Smooth muscle cell (in vitro differentiated cells): ENCODE measurements around the gene PDE9A. TPM values are rescaled to one million over a fixed set of nuclear protein-coding genes. Genes with fewer than 3 reads are reported as not detected.

Experiments
- DNase-seq: peaks from one replicate; lab custom pipeline; 2025; ENCODE audit not compliant: unreplicated experiment; lab: John Stamatoyannopoulos, UW
- H2AFZ ChIP-seq: fragments of 200-600 bp; sonication (generic); 2 replicates; pipeline ENCODE4 v1.6.0; 2016; ENCODE audit warnings: antibody characterized with exemption, low read depth, mild to moderate bottlenecking
- H3F3A ChIP-seq: fragments of 200-600 bp; sonication (generic); 2 replicates; pipeline ENCODE4 v1.6.0; 2017; ENCODE audit warnings: antibody characterized with exemption, low read depth
- H3K27ac ChIP-seq: fragments of 200-600 bp; sonication (generic); 2 replicates; pipeline ENCODE4 v1.5.1; 2016; ENCODE audit warnings: low read depth, mild to moderate bottlenecking
- H3K27me3 ChIP-seq: fragments of 200-600 bp; sonication (generic); 2 replicates; pipeline ENCODE4 v1.6.1; 2016; ENCODE audit warnings: low read depth, mild to moderate bottlenecking
- H3K36me3 ChIP-seq: fragments of 200-600 bp; sonication (generic); 2 replicates; pipeline ENCODE4 v1.5.1; 2016; ENCODE audit warnings: low read depth
- H3K4me1 ChIP-seq: fragments of 200-600 bp; sonication (generic); 2 replicates; pipeline ENCODE4 v1.5.1; 2016; ENCODE audit warnings: low read depth
- H3K4me2 ChIP-seq: fragments of 200-600 bp; sonication (generic); 2 replicates; pipeline ENCODE4 v1.6.0; 2016; ENCODE audit warnings: mild to moderate bottlenecking
- H3K4me3 ChIP-seq: fragments of 200-600 bp; sonication (generic); 2 replicates; pipeline ENCODE4 v1.5.1; 2016; ENCODE audit warnings: mild to moderate bottlenecking
- H3K79me2 ChIP-seq: fragments of 200-600 bp; sonication (generic); 2 replicates; pipeline ENCODE4 v1.6.0; 2016; ENCODE audit warnings: low read depth, mild to moderate bottlenecking
- H3K9ac ChIP-seq: fragments of 200-600 bp; sonication (generic); 2 replicates; pipeline ENCODE4 v1.6.0; 2016; ENCODE audit warnings: low read depth
- H3K9me3 ChIP-seq: fragments of 200-600 bp; sonication (generic); replicated peaks from 2 replicates; pipeline ENCODE4 v1.5.1; 2016; ENCODE audit warnings: low read depth
- H4K20me1 ChIP-seq: fragments of 200-600 bp; sonication (generic); 2 replicates; pipeline ENCODE4 v1.6.0; 2016; ENCODE audit warnings: low read depth
- WGBS: methylation state at CpG from one replicate; pipeline ENCODE4 v1.1.7; 2016; ENCODE audit warnings: low lambda C conversion rate; 5-methylcytosine and 5-hydroxymethylcytosine counted together
- polyA plus RNA-seq: library from polyadenylated mRNA; unstranded; fragments of >200 nt; fragmentation: Nextera tagmentation; extraction: Ambion mirVana; gene quantifications from 2 replicates; pipeline ENCODE4 v1.2.1, GENCODE V29; 2016
- total RNA-seq: library from RNA; depleted of rRNA; stranded (reverse); fragments of >200 nt; gene quantifications from 2 replicates; pipeline ENCODE4 v1.2.3, GENCODE V29; 2014
- TF ChIP-seq, protein P1 (sequence below): fragments of 200-600 bp; sonication (generic); IDR thresholded peaks from 2 replicates; pipeline ENCODE4 v1.5.1; 2017; ENCODE audit warnings: borderline replicate concordance, mild to moderate bottlenecking, antibody characterized with exemption; ENCODE audit not compliant: insufficient read depth, poor library complexity, severe bottlenecking

Gene PDE9A
- total and polyA plus RNA-seq, 2 experiments from 2014 or later: 4.3 to 12.3 TPM

DNA sequence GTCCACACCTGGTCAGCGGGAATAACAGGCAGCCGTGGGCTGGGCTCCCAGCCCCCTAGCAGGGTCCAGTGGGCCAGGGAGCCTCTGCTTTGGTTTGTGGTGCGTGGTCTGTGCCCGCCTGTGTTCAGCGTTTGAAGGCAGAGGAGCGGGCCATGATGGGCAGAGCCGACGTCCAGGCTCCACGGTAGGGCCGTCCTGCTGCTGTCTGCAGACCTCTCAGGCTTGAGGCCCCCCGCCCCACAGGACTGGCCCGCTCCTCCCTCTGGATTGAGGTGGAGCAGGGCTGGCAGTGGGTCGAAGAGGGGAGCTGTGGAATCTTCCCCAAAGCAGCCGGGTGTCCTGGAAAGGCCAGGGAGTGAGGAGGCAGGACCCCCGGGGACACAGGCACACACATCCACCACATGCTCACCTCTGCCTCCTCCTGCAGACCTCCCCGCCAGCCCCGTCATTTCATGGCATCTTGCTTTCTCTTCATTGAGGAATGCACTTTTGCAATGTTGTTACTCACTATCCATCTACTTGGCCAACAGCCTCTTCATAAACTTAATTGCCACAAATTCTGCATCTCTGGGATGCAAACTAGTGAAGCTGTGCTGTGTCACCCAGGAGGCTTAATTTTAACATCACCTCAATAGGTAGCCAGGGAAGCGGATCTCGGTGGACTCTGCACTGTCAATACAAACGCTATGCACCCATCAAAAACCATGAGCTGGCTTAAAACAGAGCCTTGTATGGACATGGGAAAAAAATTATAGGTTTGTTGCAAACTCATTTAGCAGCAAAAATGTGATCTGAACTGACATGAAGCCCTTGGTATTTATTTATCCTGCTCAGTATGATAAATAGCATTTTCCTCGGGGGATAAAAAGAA, 85.9 kb downstream of the PDE9A start:
- no peak for DNase-seq
- no peak overlapping the region for H3K4me3 ChIP-seq
- 95% methylated on average over 17 of the region's 21 CpGs for WGBS

GRCh38 chr21:42740405-42740909, 87.0 kb downstream of the PDE9A start:
- WGBS: 96% methylated on average over 1 of the region's 1 CpG
- H3K9me3 ChIP-seq: no peaks in the 10 kb centered on the region
- DNase-seq: no peak
- no peaks in the 10 kb centered on the region for H3K27me3 ChIP-seq
- H4K20me1 ChIP-seq: no peaks in the 10 kb centered on the region
- H3K4me2 ChIP-seq: no peak overlapping the region
- H3F3A ChIP-seq: no peaks in the 10 kb centered on the region
- H3K4me1 ChIP-seq: no peaks in the 10 kb centered on the region
- no peak overlapping the region for H3K4me3 ChIP-seq
- no peak overlapping the region for H2AFZ ChIP-seq
- no peaks in the 10 kb centered on the region for H3K36me3 ChIP-seq
- no peaks in the 10 kb centered on the region for H3K79me2 ChIP-seq
- TF ChIP-seq, protein P1, sequence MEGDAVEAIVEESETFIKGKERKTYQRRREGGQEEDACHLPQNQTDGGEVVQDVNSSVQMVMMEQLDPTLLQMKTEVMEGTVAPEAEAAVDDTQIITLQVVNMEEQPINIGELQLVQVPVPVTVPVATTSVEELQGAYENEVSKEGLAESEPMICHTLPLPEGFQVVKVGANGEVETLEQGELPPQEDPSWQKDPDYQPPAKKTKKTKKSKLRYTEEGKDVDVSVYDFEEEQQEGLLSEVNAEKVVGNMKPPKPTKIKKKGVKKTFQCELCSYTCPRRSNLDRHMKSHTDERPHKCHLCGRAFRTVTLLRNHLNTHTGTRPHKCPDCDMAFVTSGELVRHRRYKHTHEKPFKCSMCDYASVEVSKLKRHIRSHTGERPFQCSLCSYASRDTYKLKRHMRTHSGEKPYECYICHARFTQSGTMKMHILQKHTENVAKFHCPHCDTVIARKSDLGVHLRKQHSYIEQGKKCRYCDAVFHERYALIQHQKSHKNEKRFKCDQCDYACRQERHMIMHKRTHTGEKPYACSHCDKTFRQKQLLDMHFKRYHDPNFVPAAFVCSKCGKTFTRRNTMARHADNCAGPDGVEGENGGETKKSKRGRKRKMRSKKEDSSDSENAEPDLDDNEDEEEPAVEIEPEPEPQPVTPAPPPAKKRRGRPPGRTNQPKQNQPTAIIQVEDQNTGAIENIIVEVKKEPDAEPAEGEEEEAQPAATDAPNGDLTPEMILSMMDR: no peak
- no peak overlapping the region for H3K27ac ChIP-seq
- no peak overlapping the region for H3K9ac ChIP-seq

More for the DNA sequence above, 85.9 kb downstream of the PDE9A start:
- Histone ChIP-seq H3K27ac (no peak overlapping the region), H3F3A (no peaks in the 10 kb centered on the region), H3K27me3 (no peaks in the 10 kb centered on the region), H3K79me2 (no peaks in the 10 kb centered on the region), H3K9ac (no peak overlapping the region), H4K20me1 (no peaks in the 10 kb centered on the region), H3K4me1 (no peaks in the 10 kb centered on the region), H3K9me3 (no peaks in the 10 kb centered on the region), H3K4me2 (no peak overlapping the region), H3K36me3 (no peaks in the 10 kb centered on the region), H2AFZ (no peak overlapping the region)
- TF ChIP-seq, protein P1: no peak

DNA sequence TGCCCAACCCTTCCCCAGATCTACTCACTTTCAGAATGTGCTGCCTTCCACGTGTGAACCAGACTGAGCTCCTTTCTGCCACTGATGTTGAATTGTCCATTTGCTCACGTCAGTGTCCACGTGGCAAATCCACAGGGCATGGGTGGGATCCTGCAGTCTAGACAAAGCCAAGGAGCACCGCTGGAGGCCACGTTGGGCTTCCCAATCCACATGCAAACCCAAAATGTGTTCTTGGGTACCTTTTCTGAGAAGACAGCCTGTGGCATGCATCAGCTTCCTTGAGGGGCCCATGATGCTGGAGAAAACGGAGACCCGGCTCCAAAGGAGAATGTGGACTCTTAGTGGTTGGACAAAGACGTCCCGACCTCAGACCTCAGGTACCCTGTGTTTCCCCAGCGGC, 87.6 kb downstream of the PDE9A start:
- H3K27me3 ChIP-seq: no peaks in the 10 kb centered on the region
- no peak overlapping the region for H2AFZ ChIP-seq
- H3K36me3 ChIP-seq: no peaks in the 10 kb centered on the region
- no peak overlapping the region for H3K9ac ChIP-seq
- WGBS: 82% methylated on average over 10 of the region's 10 CpGs
- H3K4me1 ChIP-seq: no peaks in the 10 kb centered on the region
- no peak overlapping the region for H3K4me3 ChIP-seq
- no peak overlapping the region for H3K4me2 ChIP-seq
- H3F3A ChIP-seq: no peaks in the 10 kb centered on the region
- H3K79me2 ChIP-seq: no peaks in the 10 kb centered on the region
- H3K9me3 ChIP-seq: no peaks in the 10 kb centered on the region
- DNase-seq: no peak
- TF ChIP-seq, protein P1: no peak
- no peaks in the 10 kb centered on the region for H4K20me1 ChIP-seq
- no peak overlapping the region for H3K27ac ChIP-seq
